Measurements from ENCODE around the gene FBH1.
"Not testable (repeated sequence)": the region's sequence is repeated elsewhere in the genome, so short reads cannot be mapped to it uniquely, and the experiment has no call there.

Gene FBH1

DNA sequence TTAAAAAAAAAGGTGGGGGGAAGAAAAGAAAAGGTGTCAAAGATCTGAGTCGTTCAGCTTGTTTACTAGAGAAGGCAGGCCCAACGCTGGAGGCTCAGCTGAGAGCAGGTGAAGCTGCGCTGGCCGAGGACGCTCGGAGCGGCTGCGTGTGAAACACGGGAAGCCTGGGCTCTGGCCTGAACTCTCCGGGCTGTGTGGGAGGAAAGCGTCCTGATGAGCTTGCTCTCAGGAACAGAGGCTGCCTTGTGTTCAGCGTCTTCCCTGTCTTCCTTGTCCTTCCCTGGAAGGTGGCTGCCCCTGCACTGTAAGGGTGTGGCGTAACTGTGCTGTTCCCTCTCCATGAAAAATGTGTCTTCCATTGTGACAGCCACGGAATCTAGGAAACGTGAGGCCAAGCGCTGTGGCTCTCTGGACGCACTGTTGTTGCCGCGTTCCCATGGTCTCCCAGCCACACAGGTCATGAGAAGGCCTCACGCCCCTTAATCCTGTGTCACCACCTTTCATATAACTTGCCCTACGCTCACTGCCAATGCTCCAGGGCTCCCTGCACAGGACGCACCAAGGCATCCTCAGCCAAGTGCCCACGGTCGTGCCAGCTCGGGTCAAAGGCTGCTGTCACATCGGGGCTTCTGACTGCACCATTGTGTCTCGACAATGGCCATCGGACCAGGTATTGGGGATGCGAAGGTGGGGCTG lies 71.5 kb downstream of the FBH1 start:
- DNase-seq: no peak

DNA sequence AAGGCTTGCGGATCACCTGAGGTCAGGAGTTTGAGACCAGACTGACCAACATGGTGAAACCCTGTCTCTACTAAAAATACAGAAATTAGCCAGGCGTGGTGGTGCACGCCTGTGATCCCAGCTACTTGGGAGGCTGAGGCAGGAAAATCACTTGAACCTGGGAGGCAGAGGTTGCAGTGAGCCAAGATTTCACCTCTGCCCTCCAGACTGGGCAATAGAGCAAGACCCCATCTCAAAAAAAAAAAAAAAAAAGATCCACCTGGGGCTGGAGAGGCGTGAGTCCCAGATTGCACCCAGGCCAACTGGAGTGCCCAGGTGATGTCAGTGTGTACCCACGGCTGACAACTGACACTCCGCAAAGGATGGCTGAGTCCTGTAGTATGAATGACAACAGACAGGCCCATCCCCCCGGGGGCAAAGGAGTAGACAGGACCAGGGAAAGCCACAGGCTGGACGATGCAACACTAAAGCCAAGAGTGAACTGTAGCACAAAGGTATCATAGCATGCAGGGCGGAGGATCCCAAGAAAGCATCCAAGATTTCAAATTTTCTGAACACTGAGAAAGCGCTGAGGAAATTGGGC lies 72.4 kb downstream of the FBH1 start:
- DNase-seq: not testable (repeated sequence)

DNA sequence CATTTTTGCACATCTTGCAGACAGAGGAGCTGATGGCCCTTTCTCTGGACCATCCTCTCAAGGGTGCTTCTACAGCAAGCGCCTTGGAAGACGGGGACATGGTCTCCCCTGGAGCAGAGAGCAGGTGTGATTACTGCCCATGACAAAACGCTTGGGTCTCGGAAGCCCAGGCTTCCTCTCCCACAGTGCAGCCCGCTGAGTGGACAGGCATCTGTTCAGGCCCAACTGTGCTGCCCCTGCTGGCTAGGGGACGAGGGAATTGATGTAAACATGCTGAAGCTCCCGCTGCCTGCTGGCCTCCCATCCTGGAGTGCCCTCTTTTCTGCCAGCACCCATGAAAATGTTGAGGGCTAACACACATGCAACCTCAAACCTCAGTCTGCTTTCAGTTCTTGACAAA lies 73.0 kb downstream of the FBH1 start:
- DNase-seq: no peak

DNA sequence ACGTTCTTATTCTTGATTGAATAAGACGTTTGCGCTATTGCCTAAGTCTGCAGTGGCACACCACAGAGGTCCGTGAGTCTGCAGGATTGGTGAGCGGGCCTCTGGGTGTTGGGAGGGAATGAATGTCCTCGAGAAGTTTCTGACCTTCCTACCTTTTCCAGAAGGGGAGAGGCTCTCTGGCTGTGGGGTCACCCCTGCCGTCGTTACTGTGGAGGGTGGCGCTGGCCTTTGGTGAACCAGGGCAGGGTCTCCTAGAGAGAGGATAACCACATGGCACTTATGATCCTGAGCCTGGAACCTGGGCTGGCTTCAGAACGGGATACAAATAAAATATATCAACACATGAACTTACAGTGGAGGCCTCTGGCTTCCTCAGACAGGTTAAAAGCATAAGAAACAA lies 73.5 kb downstream of the FBH1 start:
- DNase-seq: no peak

DNA sequence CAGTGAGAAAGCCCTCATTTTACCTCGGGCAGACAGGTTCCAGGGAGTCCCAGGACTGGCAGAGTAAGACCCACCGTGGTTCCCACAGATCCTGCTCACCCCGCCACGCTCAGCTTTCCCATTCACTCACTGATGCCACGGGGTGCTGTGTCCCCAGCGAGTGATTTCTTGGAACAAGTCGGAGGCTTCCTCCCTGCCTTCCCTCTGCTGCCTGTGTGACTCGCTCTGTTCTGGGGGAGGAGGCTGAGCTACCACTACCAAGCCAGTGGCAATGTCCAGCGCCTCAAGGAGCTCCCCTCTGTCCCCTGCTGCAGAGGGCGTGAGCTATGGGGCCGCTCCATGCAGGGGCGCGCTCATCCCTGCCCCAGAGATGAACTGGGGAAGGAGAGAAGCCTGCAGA lies 74.7 kb downstream of the FBH1 start:
- no peak for DNase-seq

DNA sequence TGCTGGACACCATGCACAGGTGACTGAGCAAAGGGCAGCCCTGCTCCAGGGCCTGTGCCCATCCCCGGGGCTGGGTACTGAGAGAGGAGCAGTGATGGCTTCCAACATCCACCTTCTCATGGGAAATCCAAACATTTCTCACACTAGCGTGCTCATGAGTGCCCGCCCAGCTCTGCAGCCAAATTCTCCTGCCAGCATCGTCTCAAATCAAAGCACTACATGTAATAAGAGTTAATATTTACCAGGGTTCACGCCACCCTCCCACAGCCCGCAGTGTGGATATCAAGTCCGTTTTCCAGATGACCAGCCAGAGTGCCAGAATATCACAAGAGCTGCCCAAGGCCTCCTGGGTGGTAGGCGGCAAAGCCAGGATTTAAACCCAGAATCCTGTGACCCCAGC lies 75.2 kb downstream of the FBH1 start:
- no peak for DNase-seq

DNA sequence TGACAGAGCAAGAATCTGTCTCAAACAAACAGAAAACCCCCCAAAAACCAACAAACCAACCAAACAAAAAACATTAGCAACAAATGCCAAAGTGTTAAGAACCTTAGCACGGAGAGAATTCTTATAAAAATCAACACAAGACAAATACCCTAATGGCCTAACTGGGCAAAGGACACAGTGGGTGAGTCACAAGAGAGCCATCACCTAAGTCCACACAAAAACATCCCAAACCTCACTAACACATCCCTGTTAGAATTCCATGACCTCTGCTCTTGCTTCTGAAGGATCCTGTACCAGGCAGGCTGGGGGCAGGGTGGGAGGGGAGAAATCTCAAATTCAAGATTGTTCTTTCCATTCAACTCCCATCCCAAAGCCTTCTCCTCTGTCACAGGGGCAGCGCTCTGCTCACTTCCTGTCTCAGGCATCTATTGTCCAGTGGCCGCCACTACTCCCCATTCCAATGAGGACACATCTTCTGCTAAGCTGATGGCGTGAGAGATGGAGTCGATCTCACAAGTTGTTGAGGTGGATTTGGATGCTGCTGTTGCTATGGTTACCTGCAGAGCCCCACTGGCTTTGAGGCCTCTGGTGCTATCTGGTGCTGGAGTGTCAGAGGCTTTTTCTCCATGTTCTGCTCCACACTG lies 78.1 kb downstream of the FBH1 start:
- no peak for DNase-seq

DNA sequence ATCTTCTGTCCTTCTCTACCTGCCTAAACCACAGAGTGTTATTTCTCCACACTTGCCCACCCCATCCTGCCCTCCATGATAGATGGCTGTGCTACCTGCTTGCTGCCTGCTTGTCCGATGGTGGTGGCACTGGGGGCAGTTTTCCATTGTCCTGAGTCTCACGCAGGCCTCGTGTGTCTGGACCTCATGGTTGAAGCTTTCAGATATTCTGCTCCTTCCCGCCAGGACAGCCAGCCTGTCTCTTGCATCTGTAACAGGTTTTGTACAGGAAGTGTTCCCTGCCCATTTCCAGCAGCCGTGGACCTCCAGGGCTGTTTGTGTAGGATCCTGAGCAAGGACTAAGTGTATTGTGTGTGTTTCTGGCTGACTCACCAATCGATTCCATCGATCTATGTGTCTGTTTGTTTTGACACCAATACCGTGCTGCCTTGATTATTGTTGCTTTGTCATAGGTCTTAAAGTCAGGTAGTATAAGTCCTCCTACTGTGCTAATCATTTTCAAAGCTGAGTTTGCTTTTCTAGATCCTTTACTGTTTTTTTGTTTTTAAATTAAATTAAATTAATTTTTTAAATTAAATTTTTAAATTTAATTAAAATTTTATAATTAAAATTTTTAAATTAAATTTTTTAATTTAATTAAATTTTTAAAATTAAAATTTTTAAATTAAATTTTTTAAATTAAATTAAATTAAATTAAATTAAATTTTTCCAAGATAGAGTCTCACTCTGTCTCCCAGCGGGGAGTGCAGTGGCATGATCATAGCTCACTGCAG lies 78.8 kb downstream of the FBH1 start:
- DNase-seq: no peak

DNA sequence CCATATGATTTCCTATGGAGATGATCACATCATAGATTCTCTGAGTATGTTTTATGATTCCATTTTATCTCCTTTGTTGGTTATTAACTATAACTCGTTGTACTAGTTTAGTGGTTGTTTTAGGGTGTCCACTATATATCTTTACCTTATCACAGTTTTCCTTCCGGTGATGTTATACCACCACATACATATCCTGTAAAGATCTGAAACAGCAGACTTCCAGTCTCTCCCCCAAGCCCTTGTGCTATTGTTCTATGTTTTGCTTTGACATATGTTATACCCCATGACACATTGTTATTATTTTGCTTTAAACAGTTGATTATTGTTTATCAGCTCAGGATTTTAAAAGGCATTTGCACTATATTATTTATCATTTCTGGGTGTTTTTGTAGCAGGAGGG lies 80.0 kb downstream of the FBH1 start:
- no peak for DNase-seq

DNA sequence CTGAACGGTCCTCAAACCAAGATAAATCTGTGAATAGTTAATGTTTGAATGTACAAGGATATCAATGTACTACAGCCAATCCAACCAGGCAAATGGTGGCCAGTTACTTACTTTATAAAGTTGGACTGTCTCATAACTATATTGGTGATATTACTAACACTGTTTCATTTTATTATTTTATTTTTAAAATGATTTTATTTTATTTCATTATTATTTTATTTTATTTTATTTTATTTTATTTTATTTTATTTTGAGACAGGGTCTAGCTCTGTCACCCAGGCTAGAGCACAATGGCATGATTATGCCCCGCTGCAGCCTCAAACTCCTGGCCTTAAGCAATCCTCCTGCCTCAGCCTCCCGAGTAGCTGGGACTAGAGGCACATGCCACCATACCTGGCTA lies 80.5 kb downstream of the FBH1 start:
- DNase-seq: no peak

DNA sequence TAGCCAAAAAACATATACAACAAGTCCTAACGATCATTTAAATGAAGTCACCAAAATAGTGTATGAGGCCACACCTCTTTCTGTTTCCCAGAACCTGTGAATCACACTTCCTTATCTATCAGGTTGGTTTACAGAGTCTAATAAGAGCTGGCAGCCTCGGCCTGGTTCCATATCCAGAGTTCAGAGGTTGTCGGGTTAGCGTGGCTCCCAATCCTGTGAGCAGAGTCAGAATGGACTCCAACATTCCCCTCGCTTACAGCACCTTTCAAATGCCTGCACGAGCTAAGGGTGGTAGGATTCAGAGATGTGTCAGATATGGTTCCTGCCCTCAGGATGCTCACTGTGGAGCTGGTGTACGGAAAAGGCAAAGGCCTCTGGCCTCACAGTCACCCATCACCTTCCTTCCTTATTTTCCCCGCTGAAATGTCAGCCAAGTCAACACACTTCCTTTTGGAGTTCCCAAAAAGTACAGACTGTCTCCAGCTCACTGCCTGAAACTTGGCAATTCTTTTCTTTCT lies 81.3 kb downstream of the FBH1 start:
- DNase-seq: no peak

DNA sequence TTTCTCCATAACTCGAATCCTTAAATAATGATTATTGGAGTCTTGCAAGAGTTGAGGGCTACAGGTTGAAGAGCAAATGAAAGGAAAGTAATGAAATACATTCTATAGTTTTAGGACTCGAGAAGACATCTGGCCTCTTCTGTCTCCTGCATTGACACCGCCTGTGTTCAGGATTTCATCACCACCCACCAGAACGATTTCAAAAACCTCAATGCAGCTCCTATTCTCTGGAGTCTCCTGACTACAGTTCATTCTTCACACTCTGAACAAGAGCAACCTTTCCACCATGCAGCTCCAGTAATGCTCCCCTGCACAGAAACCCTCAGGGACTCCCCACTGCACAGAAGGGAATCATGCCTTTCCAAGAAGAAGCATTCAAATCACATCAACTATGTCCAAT lies 81.8 kb downstream of the FBH1 start:
- no peak for DNase-seq

DNA sequence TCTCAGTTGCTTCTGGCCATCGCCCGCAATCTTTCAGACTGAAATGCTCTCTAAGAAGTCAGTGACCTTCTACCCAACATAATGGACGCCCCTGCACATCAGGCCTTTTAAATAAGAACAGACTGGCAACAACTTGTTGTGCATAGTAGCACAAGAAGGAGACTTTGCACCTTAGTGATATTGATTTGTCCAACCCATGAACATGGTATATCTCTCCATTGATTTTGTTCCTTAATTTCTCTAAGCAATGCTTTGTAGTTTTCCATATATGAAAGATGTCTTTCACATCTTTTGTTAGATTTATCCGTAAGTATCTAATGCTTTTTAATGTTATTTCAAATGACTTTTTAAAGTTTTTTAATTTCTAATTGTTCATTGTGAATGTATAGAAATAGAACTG lies 83.0 kb downstream of the FBH1 start:
- DNase-seq: no peak

DNA sequence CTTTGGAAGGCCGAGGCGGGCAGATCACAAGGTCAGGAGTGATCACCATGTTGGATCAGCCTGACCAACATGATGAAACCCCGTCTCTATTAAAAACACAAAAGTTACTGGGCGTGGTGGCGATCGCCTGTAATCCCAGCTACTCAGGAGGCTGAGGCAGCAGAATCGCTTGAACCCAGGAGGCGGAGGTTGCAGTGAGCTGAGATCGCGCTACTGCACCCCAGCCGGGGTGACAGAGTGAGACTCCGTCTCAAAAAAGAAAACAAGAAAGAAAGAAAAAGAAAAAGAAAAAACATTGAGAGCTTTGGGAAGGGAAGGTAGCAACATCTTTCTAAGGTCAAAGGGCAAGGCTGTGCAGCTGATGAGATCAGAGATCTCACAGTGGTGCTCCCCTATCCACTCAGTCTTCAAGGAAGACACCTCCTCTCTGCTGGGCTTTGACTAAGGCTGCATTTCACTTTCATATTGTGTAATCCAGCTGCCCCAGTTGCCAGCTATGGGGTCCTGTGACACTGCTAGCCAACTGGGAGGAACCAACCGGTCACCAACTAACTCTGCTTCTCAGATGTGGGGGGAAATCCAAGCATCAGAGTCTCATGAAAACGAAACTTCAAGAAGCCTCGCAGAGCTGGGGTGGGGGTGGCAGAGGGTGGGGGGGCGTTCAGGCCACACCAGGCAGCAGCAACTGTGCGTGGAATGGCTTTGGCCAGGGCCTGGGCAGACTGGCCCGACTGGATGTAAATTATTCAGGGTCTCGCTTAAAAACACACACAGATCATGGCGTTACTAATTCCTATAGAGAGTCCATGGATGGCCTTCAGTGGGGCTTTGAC lies 85.8 kb downstream of the FBH1 start:
- no peak for DNase-seq

DNA sequence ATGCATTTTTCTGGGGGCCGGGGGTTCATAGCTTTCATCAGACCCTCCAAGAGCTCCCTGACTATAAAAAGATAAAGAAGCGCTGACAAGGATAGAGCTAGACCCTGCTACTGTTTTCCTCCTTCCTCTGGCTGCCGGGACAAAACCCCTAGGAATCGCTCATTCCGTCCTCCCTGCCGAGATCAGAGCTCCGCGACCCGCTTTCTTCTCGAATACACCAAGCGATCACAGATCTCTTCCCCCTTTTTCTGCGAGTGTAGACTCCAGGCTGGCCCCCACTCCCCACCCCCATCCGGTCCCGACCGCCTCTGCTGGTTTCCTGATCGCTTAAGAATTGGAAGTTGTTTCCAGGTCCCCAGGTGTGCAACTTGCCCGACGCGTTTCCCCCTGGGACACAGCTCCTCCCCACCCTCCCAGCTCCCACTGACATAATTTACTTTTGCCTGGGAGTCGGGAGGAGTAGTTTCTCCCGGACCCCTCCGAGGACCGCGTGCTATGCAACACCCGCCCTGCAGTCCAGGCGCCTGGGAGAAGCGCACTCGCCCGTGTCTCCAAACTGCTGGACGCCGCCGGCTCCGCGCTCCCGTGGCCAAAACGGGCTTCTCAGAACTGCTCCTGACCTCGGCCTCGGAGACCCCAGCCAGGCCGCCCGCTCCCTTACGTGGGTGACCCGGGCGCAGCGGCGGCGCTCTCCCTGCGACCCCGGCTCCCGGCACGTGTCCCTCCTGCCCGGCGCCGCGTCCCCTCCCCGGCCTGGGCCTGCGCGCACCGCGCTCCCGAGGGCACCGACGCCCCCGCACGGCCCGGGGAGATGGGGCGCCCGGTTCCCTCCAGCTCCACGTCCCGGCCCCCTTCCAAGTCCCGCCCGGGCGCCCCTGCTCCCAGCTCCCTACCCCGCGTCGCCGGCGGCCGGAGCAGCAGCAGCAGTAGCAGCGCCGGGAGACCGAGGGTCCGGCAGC lies 86.7 kb downstream of the FBH1 start:
- no peak for DNase-seq

DNA sequence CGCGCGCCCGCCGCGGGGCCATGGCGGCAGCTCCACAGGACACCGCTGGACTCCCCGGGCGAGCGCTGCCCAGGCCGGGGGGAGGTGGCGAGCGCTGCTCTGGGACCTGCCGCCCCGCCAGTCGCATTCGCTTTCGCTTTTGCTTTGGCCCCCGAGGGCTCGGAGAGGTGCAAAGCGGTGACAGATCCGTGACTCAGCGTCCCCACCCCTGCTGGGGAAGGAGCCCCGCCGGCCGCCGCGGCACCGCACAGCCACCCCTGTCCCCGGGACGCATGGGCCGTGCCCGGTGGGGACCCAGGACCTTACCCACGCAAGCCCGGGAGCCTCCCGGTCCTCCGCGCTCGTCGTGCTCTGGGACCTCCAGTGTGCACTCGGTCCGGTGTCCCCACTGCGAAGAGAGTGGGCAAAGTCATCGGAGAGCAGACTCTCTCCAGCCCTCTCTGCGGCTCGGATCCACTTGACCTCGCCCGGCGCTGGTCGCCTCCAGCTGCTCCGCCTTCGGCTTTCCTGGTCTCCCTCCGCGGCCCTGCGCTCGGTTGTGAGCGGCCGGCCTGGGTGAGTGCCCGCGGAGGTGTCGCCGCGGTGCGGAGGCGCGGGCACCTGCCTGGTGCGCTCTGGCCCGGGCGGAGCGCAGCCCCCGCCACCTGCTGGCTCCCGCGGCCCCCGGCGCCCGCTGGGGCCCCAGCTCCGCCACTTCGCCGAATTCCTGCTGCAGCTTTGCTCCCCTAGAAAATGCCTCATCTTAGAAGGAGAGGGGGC lies 87.6 kb downstream of the FBH1 start, which contains the start of gene IL15RA:
Gene IL15RA (minus strand): TSS at position 73 of the 759 bp plus-strand sequence. CDS start 51 bp downstream, at position 22.
- DNase-seq: peak; percentile 37

DNA sequence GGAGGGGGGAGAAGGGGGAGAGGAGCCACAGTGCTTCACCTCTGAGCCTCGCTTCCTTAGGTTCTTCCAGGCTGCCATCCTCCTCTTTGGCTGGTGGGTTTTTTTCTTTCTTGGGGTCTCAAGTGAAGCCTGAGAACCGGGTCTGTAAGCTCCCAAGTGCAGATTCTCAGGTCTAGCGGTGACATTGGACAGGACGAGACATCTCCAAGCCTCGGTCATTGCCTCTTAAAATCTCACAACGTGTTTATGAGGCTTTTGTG lies 88.1 kb downstream of the FBH1 start:
- no peak for DNase-seq

DNA sequence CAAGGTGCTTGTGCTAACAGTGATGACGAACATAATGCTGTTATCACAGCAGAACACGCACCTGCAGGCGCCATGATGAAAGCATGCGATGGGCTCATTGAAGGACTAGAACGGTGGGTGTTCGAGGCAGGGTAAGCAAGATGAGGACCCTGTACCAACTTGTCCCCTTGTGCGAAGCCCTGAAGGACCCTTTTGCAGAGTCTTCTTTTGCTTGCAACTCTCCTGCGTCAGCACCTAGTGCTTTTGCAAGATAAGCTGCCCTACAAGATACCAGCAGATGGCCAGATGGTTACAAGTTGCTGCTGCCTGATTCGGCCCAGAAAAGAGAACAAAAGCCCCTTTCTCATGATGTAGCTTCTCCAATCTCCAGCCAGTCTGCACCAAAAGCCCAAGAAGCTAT lies 91.5 kb downstream of the FBH1 start:
- DNase-seq: no peak

DNA sequence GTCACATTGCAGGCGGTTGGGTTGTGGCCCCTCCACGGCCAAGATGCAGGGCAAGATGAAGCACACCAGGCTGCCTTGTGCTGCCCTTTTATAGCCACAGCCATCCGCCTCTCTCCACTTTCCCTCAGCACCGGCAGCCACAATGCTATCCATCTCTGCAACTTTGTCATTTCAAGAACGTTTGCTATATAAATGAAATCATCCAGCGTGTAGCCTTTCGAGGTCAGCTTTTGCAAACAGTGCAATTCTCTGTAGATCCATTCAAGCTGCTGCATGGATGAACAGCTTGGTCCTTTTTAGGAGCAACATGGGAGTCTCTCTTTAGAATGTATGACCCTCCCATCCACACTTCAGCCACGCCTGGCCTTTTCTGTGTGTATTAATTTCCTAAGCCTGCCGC lies 93.7 kb downstream of the FBH1 start:
- DNase-seq: no peak

DNA sequence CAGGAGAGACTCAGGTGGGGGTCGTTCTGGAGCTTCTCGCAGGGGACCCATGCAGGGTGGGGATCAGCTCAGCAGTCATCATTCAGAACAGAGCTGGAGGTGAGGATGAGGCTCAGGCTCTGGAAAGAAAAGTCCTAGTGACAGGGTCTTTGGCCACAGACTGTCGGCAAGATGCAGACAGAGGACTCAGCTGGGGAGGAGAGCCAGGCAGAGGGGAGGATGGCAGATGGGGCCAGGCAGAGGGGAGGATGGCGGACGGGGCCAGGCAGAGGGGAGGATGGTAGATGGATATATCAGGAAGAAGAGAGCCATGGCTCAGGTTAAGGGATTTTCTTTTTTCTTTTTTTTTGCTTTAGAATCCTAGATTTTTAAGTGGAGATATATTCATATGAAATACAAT lies 95.0 kb downstream of the FBH1 start:
- DNase-seq: no peak
